ENCODE data around the gene TAF4.

DNA sequence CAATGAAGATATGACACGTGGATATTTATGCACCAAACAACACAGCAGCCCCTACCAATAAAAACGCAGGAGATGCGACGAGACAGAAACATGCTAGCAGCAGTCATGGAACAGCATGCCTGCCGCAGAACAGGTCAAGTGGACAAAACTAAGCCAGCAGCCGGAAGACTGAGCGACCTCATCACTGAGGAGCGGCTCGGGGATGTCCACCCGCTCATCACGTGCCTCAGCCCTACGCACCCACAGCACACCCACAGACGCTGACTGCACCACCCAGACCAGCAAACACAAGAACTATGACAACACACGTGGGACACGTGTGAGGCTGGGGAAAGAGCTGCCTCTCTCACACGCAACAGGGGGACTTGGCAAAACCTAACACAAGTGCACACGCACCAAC, 81.7 kb downstream of the TAF4 start:
- TF ChIP-seq TARDBP (IDR thresholded peaks at IDR 0.05) (no peak), BHLHE40 (IDR thresholded peaks at IDR 0.05; ENCODE audit: borderline replicate concordance) (no peak), SP1 (IDR thresholded peaks at IDR 0.05) (no peak), FOXM1 (IDR thresholded peaks at IDR 0.05; ENCODE audit: borderline replicate concordance) (no peak), NFRKB (IDR thresholded peaks at IDR 0.05) (no peak), SUZ12 (IDR thresholded peaks at IDR 0.05) (no peak), CTBP1 (IDR thresholded peaks at IDR 0.05; ENCODE audit: borderline replicate concordance) (no peak), ARNT (IDR thresholded peaks at IDR 0.05) (no peak), HDGF (IDR thresholded peaks at IDR 0.05; ENCODE audit: borderline replicate concordance) (no peak), PKNOX1 (IDR thresholded peaks at IDR 0.05) (no peak), FOXA1 (IDR thresholded peaks at IDR 0.05) (no peak), FOXK2 (IDR thresholded peaks at IDR 0.05) (no peak), L3MBTL2 (conservative IDR thresholded peaks at IDR 0.05) (no peak)

All from HEK293T (cell line).